ENCODE measurements around the gene PYDC1. TPM values are rescaled to one million over a fixed set of nuclear protein-coding genes. Genes with fewer than 3 reads are reported as not detected.
A peak's percentile ranks its signal among the peaks of the same experiment; 100 is the strongest.

PYDC1 gene
- total and polyA plus RNA-seq, 2 of the 13 experiments (the other 11 are each of a cell fraction or from before 2014, with no cell fraction given), result not detected

DNA sequence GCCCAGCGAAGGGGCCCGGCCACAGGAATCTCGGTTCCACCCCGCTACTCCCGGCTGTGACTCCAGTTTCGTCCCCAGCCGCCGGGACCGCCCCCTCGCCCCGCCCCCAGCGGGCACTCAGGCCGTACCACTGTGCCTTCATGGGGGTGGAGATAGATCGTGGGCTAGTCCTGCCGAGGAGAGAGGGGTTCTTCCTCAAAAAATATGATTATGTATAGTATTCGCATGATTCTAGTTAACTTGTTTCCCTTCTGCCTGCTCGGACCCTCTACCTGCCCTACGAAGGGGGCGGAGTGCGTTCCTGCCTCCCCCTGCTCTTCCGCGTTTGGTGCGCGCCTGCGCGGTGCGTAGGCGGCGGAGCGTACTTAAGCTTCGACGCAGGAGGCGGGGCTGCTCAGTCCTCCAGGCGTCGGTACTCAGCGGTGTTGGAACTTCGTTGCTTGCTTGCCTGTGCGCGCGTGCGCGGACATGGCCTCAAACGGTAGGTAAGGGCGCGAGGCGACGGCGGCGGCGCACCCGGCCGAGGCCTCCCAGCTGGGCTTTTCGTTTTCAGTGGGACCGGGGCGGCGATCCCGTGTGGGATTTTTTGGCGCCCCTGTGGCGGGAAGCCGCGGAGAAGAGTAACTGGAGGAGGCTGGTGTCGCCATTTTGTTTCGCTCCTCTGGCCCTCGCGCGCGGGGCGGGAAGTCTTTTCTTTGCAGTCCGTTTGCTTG lies 37.0 kb downstream of the PYDC1 start, which contains the start of gene FUS (continued):
- peak; percentile 93; the same call in 1 of the 2 replicates for TF ChIP-seq ZNF256 (CRISPR knock-in tag; conservative IDR thresholded peaks at IDR 0.05)
- TF ChIP-seq YY1 (IDR thresholded peaks at IDR 0.05; ENCODE audit: insufficient read depth, insufficient replicate concordance, low read depth, low read length), result peak; percentile 94
- no peak; the same call in 1 of the 2 replicates for TF ChIP-seq STAG1 (CRISPR knock-in tag; IDR thresholded peaks at IDR 0.05)
- peak; percentile 37; the same call in 1 of the 3 replicates for TF ChIP-seq MXI1 (IDR thresholded peaks at IDR 0.05; ENCODE audit: borderline replicate concordance, low read depth, low read length)
- TF ChIP-seq RFX3 (CRISPR knock-in tag; IDR thresholded peaks at IDR 0.05), result 0 out of 2 replicates have a peak, but pooled peaks have one; percentile 41
- no peak for TF ChIP-seq TCF7 (IDR thresholded peaks at IDR 0.05; ENCODE audit: low read depth)
- no peak for TF ChIP-seq GABPA (IDR thresholded peaks at IDR 0.05; ENCODE audit: low read depth, low read length)
- TF ChIP-seq GABPA (CRISPR knock-in tag; IDR thresholded peaks at IDR 0.05; ENCODE audit: low read depth), result no peak; the same call in 1 of the 2 replicates
- peak; percentile 88; the same call in 1 of the 2 replicates for TF ChIP-seq ZNF513 (CRISPR knock-in tag; conservative IDR thresholded peaks at IDR 0.05)
- no peak for TF ChIP-seq USF2 (IDR thresholded peaks at IDR 0.05; ENCODE audit: low read depth, low read length)
- TF ChIP-seq USF2 (CRISPR knock-in tag; IDR thresholded peaks at IDR 0.05; ENCODE audit: borderline replicate concordance), result no peak
- TF ChIP-seq TRAFD1 (CRISPR knock-in tag; IDR thresholded peaks at IDR 0.05; ENCODE audit: borderline replicate concordance), result no peak
- TF ChIP-seq NFE2L1 (CRISPR knock-in tag; IDR thresholded peaks at IDR 0.05; ENCODE audit: borderline replicate concordance), result no peak
- TF ChIP-seq DNMT1 (CRISPR knock-in tag; IDR thresholded peaks at IDR 0.05), result peak; percentile 63
- TF ChIP-seq PCBP1 (IDR thresholded peaks at IDR 0.05; ENCODE audit: borderline replicate concordance, low read depth, low read length), result peak; percentile 61; the same call in 1 of the 2 replicates
- TF ChIP-seq ZNF615 (CRISPR knock-in tag; IDR thresholded peaks at IDR 0.05; ENCODE audit: borderline replicate concordance), result peak; percentile 99
- 0 out of 2 replicates have a peak, but pooled peaks have one; percentile 49 for TF ChIP-seq ZNF343 (CRISPR knock-in tag; IDR thresholded peaks at IDR 0.05)
- TF ChIP-seq THRA (CRISPR knock-in tag; IDR thresholded peaks at IDR 0.05; ENCODE audit: borderline replicate concordance), result peak; percentile 83
- TF ChIP-seq ZNF512B (CRISPR knock-in tag; IDR thresholded peaks at IDR 0.05; ENCODE audit: borderline replicate concordance), result no peak

All from HepG2 (cell line).